GM18511 (cell line): ENCODE data around the gene SHISA8.
A peak's percentile ranks its signal among the peaks of the same experiment; 100 is the strongest.

Experiments
- ATAC-seq: cut with Tn5 transposase; IDR thresholded peaks from one replicate; pipeline ENCODE4 v1.9.1; 2021; ENCODE audit warnings: mild to moderate bottlenecking, moderate library complexity; ENCODE audit not compliant: unreplicated experiment

Gene SHISA8

GRCh38 chr22:41862530-41863266 lies 52.2 kb downstream of the SHISA8 start:
- ATAC-seq, result peak; percentile 70

- ATAC-seq, result peak; percentile 62
Observed at GRCh38 chr22:41862160-41862529, 52.7 kb downstream of the SHISA8 start.
